Fibroblast of lung (primary cell): ENCODE results near the gene ITPRID1.

Experiments used
- CTCF ChIP-seq, 2 donors: IDR thresholded peaks in 1 of 2; conservative IDR thresholded peaks in 1 of 2; 1 replicate in 1 of 2; 2 replicates in 1 of 2; pipeline ENCODE4 v1.5.1; 2011 to 2012; ENCODE audit warnings: low read length in 2 of 2, control low read depth in 1 of 2, inconsistent platforms in 1 of 2, low read depth in 1 of 2, mild to moderate bottlenecking in 1 of 2
- EZH2 ChIP-seq: IDR thresholded peaks from 2 replicates; pipeline ENCODE4 v1.5.1; 2012; ENCODE audit warnings: low read length, control low read depth, mild to moderate bottlenecking; ENCODE audit errors: missing control alignments

DNA sequence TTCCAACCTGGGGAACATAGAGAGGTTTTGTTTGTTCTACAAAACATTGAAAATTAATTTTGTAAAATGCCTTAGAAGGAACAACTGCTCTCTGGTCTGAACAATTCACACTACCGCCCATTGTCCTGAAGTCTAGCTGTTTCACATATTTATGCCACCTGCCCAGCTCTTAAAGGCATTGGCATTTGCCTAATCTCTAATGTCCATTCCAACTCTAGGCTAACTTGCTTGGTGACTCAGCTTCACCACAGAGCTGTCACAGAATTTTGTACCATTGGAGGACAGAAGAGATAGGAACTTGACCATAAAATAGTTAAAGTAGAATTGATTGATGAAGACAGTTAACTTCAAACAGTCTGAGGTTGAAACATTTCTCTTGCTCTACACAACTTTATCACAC lies 119.6 kb downstream of the ITPRID1 start:
- TF ChIP-seq CTCF (conservative IDR thresholded peaks at IDR 0.05 in 1 of 2, IDR thresholded peaks at IDR 0.05 in 1 of 2; ENCODE audit: low read depth in 1 of 2, low read length in 2 of 2) (no peak), EZH2 (no peak)
